Erythroblast (primary cell): Measurements from ENCODE around the gene NEXN.
"Not testable (repeated sequence)": the region's sequence is repeated elsewhere in the genome, so short reads cannot be mapped to it uniquely, and the experiment has no call there.

Source experiments
- DNase-seq, 2 experiments: peaks; one replicate each; lab custom pipeline; 2025; lab: John Stamatoyannopoulos, UW
- GATA1 ChIP-seq: IDR thresholded peaks from 2 replicates; pipeline ENCODE4 v1.6.1; 2011; ENCODE audit warnings: low read depth, mild to moderate bottlenecking, control low read depth, low read length, moderate library complexity
- POLR2A ChIP-seq: IDR thresholded peaks from 2 replicates; pipeline ENCODE4 v1.6.1; 2011; ENCODE audit warnings: mild to moderate bottlenecking, low read length

NEXN gene

DNA sequence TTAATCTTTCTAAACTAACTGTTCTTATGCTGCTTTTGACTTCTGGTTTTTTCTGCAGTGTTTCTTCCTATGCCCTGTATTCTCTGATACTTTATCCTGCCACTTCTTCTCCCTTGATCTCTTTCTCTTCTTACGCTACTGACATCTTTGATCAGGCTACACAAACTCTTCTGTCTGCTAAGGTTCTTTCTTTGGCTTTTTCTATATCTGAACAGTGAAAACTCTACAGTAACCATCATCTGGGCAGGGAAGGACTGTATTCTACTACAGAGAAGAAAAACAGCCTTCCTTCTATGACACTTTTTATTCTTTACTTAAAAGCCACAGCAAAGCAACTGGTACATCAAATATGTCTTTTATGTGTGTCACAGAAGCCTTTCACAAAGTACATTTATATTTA, 7.4 kb upstream of the NEXN start:
- no peak for DNase-seq
- no peak for TF ChIP-seq GATA1
- TF ChIP-seq POLR2A, result no peak

GRCh38 chr1:77882411-77882810, 6.0 kb upstream of the NEXN start:
- no peak for DNase-seq
- no peak for TF ChIP-seq GATA1

- TF ChIP-seq GATA1 (no peak), POLR2A (no peak)
- peak; percentile 53 for DNase-seq
Observed at GRCh38 chr1:77888781-77889642, 588 bp downstream of the NEXN start.

GRCh38 chr1:77889671-77890070, 1.2 kb downstream of the NEXN start:
- no peak for DNase-seq
- TF ChIP-seq POLR2A (no peak), GATA1 (no peak)

- no peak for TF ChIP-seq GATA1
- no peak for TF ChIP-seq POLR2A
Observed at GRCh38 chr1:77891200-77891599, 2.8 kb downstream of the NEXN start.

GRCh38 chr1:77899647-77900320, 11.4 kb downstream of the NEXN start:
- DNase-seq, result no peak
- TF ChIP-seq GATA1 (no peak), POLR2A (no peak)

More at GRCh38 chr1:77891200-77891599, 2.8 kb downstream of the NEXN start:
- no peak for DNase-seq

DNA sequence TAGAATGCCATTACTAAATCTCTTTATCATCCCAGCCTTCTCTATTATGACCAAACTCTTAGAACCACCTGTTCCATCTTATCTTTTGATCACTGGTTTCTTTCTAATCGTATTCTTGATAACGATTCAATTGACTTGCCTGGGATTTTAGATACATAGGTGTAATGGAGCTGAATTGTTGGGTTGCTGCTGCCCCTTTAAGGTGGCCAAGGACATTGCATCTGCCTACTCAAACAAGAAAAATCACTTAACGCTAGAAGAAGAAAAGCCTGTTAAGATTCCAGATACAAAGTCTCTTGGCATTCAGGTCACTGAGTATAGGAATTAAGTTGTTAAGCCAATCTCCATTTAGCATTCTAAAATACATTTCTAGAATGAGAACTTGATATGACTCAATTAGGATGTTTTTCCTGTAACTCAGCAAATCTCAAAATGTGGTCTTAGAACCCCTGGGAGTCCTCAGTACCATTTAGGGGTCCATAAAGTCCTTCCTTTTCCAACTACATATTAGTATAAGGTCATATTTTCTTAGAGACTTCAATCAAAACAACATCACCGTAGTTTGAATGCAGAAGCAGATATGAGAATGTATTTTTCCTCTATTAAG, 12.4 kb downstream of the NEXN start:
- TF ChIP-seq GATA1 (no peak), POLR2A (no peak)
- DNase-seq, result peak; percentile 47 to 55

GRCh38 chr1:77905603-77906002, 17.2 kb downstream of the NEXN start:
- DNase-seq, result no peak
- TF ChIP-seq GATA1 (no peak), POLR2A (no peak)

DNA sequence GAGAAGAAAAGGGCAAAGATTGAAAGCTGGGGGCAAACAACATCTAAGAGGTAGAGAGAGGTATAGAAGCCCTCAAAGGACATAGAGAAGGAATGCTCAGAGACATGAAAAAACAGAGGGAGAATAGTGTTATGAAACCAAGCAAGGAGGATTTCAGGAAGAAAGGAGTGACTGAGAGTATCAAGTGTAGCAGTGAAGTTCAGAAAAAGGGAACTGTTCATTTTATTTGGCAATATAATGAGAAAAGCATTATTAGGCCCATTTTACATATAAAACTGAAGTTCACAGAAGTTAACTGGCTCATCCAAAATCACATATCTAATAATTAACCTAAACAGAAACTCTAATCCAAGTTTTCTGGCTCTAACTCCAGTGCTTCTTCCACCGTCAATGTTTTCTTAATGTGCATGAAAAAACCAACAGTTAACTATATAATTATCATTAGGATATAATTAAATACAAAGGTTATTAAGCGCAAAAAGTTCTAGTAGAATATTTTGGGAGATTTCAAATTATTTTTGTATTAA, 17.7 kb downstream of the NEXN start:
- TF ChIP-seq POLR2A (no peak), GATA1 (no peak)
- DNase-seq, result no peak

- DNase-seq, result no peak
- TF ChIP-seq GATA1 (no peak), POLR2A (no peak)
Observed at GRCh38 chr1:77906624-77907023, 18.2 kb downstream of the NEXN start.

DNA sequence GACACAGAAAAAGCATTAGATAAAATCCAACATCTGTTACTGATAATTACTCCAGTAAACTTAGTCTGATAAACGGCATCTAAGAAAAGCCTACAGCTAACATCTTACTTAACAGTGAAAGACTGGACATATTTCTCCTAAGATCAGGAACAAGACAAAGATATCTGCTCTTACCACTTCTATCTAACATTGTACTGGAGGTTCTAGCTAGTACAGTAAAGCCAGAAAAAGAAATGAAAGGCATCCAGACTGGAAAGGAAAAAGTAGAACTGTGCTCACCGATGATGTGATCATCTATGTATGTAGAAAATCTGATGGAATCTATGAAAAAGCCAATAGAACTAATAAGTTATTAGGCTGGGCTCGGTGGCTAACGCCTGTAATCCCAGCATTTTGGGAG, 21.7 kb downstream of the NEXN start:
- TF ChIP-seq POLR2A, result no peak
- DNase-seq, result peak in 1 of 2 experiments; percentile 49

DNA sequence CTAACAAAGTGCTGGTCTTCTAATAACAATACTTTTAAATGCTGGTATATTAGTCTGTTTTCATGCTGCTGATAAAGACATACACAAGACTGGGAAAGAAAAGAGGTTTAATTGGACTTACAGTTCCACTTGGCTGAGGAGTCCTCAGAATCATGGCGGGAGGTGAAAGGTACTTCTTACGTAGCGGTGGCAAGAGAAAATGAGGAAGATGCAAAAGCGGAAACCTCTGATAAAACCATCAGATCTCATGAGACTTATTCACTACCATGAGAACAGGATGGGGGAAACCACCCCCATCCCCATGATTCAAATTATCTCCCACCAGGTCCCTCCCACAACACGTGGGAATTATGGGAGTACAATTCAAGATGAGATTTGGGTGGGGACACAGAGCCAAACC, 30.5 kb downstream of the NEXN start:
- not testable (repeated sequence) for DNase-seq

- no peak for DNase-seq
- no peak for TF ChIP-seq GATA1
- TF ChIP-seq POLR2A, result no peak
Observed at GRCh38 chr1:77925518-77925917, 37.1 kb downstream of the NEXN start.

- TF ChIP-seq POLR2A, result no peak
- TF ChIP-seq GATA1, result no peak
- no peak for DNase-seq
Observed at GRCh38 chr1:77925956-77926355, 37.5 kb downstream of the NEXN start.
